GM12873 (cell line): ENCODE results near the gene CFAP161.

Experiments used
- TF ChIP-seq, protein P1 (sequence below): IDR thresholded peaks from 2 replicates; pipeline ENCODE4 v1.5.1; 2012; ENCODE audit warnings: low read depth, mild to moderate bottlenecking, moderate library complexity, low read length, control low read depth; ENCODE audit not compliant: insufficient read depth; ENCODE audit errors: missing control alignments

CFAP161 gene

DNA sequence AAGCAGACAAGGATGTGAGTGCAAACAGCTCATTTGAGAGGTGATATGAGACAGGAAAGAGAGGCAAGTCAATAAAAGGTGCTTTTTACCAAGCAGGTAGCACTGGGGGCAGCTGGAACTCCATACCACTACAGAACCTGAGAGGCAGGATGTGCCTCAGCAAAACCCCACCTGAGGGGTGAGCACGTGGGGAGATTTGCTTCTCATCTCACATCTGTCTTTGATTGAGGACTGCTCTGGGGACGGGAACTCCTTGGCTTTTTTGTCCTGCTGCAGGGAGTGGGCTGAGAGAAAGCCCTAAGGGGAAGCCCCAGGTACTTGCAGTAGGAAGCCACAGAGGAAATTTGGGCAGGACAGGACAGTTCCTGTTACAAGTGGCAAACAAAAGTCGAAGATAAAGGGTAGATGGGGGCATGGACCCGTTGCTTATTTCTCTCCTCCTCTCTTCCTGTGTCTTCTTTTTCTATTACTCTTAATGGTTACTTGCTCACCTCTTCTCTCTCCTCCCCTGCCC lies 27.1 kb downstream of the CFAP161 start:
- TF ChIP-seq, protein P1, sequence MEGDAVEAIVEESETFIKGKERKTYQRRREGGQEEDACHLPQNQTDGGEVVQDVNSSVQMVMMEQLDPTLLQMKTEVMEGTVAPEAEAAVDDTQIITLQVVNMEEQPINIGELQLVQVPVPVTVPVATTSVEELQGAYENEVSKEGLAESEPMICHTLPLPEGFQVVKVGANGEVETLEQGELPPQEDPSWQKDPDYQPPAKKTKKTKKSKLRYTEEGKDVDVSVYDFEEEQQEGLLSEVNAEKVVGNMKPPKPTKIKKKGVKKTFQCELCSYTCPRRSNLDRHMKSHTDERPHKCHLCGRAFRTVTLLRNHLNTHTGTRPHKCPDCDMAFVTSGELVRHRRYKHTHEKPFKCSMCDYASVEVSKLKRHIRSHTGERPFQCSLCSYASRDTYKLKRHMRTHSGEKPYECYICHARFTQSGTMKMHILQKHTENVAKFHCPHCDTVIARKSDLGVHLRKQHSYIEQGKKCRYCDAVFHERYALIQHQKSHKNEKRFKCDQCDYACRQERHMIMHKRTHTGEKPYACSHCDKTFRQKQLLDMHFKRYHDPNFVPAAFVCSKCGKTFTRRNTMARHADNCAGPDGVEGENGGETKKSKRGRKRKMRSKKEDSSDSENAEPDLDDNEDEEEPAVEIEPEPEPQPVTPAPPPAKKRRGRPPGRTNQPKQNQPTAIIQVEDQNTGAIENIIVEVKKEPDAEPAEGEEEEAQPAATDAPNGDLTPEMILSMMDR: no peak

DNA sequence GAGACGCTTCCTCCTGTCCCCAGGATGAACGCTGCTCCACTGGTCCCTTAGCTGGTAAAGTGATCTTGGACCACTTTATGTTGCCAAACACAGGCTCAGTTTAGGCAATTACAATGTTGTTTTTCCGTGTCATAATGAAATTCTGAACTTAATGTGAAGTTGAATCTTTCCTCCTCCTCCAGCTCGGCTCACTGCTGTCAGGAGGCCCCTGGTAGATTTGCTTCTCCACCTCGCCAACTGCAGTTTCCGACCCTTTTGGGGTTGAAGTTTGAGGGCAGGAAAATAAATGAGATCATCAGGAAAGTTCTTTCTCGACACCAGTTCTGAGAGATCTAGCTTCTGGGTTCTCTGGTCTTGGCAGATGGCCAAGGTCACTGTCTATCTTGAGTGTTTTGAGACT lies 27.8 kb downstream of the CFAP161 start:
- TF ChIP-seq, protein P1: no peak

GRCh38 chr15:81163961-81164800 lies 30.1 kb downstream of the CFAP161 start:
- TF ChIP-seq, protein P1: no peak

DNA sequence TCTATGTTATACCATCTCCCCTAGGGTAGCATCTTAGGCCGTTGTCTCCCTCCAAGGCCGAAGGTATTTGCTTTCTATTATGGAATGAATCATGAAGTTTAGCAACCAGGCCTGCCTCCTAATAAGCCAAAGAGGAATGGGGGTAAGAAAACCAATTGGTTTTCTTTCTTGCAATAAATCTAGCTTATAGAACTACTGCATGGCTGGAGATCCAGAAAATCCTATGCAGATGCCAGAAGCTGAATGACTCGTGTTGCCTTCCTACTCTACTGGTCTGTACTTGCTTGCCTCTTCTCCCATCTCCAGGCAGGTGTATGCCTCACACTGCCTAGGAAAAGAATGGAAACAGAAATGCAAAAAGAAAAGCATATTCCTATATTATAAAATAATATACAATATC lies 31.5 kb downstream of the CFAP161 start:
- TF ChIP-seq, protein P1: no peak

DNA sequence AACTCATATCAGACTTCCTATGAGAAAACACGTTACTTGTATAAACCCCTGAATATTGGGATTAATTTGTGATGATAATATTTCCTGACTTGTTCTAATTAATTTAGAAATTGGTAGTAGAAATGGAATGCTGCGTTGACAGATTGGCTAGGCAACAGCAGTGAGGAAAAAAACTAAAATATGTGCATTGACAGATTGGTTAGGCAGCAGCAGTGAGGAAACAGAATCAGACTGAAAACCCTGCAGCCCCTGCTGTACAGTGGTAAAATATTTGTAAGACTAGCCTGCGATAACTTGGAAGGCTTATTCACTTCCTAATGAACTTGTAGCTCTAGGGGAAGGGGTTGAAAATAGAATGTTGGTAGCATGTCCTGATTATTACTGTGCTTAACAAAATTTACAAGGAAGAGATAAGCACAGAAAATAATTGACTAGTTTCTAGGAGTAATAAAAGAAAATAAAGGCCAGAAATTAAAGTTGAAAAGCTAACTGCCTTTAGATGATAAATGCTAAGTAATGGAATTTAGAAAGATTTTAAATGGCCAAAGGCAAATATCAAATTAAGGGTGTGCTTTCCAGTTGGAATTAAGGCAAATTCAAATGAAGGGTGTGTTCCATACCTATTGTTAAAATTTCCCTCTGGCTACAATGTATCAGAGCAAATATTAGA lies 32.7 kb downstream of the CFAP161 start:
- TF ChIP-seq, protein P1: no peak

DNA sequence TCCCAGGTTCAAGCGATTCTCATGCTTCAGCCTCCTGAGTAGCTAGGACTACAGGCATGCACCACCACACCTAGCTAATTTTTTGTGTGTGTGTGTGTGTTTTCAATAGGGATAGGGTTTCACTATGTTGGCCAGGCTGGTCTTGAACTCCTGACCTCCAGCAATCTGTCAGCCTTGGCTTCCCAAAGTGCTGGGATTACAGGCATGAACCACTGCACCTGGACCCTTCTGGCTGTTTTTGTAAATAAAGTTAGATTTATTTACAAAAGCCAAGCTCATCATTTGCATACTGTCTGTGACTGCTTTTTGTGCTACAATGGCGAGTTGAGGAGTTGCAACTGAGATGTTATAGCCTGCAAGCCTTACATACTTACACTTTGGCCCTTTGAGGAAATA lies 34.1 kb downstream of the CFAP161 start:
- TF ChIP-seq, protein P1: no peak

DNA sequence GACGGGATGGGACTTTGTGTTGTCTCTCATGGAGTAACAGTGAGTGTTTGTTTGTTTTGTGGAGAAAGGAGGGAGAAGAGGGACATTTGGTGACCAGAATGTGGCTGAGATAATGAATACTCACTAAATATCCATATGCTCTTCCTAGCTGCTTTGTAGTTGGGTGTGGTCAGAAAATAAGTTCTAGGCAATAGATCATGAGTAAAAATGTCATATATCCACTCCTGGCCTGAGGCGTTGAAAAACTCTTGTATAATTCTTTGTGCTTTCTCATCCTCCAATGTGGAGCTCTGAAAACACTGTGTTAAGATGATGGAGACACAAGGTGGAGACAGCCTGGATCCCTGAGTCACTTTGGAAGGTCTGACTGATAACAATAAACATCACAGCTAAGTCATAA lies 34.6 kb downstream of the CFAP161 start:
- TF ChIP-seq, protein P1: no peak
